HG03460 (cell line): ENCODE data around the gene HNRNPA1.
A peak's percentile ranks its signal among the peaks of the same experiment; 100 is the strongest.
"Not testable (repeated sequence)": the region's sequence is repeated elsewhere in the genome, so short reads cannot be mapped to it uniquely, and the experiment has no call there.

Experiments
- ATAC-seq: cut with Tn5 transposase; IDR thresholded peaks from one replicate; pipeline ENCODE4 v1.9.1; 2021; ENCODE audit not compliant: unreplicated experiment

HNRNPA1 gene

GRCh38 chr12:54296393-54297099 is 16.0 kb downstream of the HNRNPA1 start:
- no peak for ATAC-seq

- ATAC-seq = no peak
Measured at GRCh38 chr12:54298904-54299303, 18.4 kb downstream of the HNRNPA1 start.

DNA sequence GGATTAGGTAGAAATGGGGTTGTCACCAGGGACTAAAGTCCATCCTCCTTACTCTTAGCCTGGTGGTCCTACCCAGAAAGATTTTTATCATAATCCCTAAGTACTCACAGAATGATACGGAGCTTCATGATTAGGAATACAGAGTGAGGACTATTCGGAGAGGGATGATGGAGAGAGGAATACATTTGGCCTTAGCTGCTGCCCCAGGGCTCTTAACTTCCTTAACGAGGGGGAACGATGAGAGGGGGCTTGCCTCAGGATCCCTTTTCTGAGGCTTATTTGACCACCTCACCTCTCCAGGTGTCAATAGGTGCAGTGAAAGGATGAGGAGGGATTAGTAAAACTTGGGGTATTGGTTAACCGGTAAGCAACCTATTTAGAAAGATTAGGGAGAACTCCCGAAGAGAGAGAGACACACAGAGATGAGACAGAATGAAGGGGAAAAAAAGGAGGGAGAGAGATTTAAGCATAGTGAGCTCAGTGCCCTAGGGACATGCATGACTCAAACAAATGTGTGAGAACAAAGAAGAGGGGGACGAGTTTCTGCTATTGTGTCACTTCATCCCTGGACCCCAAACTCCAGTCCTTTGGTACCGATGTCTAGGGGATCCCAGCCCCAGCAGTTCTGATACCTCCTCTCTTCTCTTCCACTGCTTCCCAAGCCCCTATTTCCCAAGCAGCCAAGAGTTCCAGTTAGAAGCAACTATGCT is 19.1 kb downstream of the HNRNPA1 start:
- no peak for ATAC-seq

- no peak for ATAC-seq
Measured at GRCh38 chr12:54300225-54300731, 19.8 kb downstream of the HNRNPA1 start.

- ATAC-seq = no peak
Measured at GRCh38 chr12:54300732-54301427, 20.4 kb downstream of the HNRNPA1 start, which contains the start of gene NFE2. TSS of gene NFE2 (minus strand) at chr12:54301015. CDS start at chr12:54295248, 5,767 bp downstream.

DNA sequence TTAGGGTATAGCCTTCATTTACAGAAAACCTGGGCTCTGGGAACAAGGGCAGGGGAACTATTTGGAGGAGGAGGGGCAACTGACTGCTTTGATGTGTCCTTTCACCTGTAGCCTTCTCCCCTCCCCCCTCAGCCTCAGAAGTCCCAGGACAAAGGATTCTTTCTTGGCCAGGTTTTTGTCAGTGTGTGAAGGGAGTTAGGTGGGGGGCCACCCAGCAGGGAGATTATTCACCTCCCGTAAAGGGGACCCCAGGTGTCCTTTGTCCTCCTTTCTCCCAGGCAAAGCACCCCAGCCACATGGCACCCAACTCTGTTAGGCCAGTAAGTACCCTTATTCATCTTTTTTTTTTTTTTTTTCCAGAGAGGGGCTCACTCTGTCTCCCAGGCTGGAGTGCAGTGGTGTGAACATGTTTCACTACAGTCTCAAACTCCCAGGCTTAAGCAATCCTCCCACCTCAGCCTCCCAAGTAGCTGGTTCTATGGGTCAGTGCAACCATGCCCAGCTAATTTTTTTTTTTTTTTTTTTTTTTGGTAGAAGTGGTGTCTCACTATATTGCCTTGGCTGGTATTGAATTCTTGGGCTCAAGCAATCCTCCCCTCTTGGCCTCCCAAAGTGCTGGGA is 21.0 kb downstream of the HNRNPA1 start:
- no peak for ATAC-seq

DNA sequence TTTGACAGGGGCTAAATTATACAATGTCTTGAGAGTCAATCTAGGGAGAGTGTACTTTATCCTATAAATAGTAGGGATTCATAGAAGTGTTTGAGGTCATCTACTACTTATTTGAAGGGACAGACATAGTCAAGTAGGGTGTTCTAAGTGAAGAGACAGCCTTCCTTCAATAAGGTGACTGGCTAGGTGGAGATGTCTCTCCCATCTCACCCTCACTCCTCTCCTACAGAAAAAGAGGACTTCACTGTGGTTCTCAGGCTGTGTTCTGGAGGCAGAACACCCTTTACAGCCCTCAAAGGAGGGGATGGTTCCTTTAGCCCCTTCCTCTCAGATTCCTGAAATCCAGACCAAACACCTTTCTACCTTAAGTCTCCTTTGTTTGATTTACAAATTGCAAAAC is 23.1 kb downstream of the HNRNPA1 start:
- ATAC-seq = no peak

GRCh38 chr12:54304187-54304810 is 23.8 kb downstream of the HNRNPA1 start:
- ATAC-seq = peak; percentile 54

GRCh38 chr12:54306925-54307741 is 26.6 kb downstream of the HNRNPA1 start:
- no peak for ATAC-seq

GRCh38 chr12:54311051-54311450 is 30.5 kb downstream of the HNRNPA1 start:
- no peak for ATAC-seq

GRCh38 chr12:54312309-54312708 is 31.8 kb downstream of the HNRNPA1 start:
- not testable (repeated sequence) for ATAC-seq

GRCh38 chr12:54321363-54321762 is 40.8 kb downstream of the HNRNPA1 start:
- ATAC-seq = no peak

- ATAC-seq = peak; percentile 99
Measured at GRCh38 chr12:54324617-54325441, 44.3 kb downstream of the HNRNPA1 start, which contains the start of gene COPZ1. TSS of gene COPZ1 (plus strand) at chr12:54325131. CDS start at chr12:54325164, 33 bp downstream.

DNA sequence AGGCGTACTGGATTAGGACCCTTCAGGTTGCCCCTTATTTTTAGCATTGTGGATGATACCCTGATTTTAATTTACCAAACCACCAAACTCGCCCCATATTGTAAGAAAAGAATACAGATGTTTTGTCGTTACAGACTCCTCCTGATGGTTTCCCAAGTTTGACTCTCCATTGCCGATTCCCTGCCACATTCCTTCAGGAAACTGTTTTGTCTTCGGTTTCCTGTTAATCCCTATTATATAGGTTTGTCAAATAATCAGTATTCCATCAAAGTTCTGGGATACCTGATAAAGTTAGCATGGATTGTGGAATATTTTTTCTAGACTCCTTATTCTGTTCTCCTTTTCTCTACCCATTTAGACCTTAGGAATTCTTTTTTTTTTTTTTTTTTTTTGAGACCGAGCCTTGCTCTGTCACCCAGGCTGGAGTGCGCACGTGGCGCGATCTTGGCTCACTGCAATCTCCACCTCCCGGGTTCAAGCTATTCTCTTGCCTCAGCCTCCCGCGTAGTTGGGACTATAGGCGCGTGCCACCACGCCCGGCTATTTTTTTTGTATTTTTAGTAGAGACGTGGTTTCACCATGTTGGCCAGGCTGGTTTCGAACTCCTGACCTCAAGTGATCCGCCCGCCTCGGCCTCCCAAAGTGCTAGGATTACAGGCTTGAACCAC is 45.0 kb downstream of the HNRNPA1 start:
- ATAC-seq = not testable (repeated sequence)

DNA sequence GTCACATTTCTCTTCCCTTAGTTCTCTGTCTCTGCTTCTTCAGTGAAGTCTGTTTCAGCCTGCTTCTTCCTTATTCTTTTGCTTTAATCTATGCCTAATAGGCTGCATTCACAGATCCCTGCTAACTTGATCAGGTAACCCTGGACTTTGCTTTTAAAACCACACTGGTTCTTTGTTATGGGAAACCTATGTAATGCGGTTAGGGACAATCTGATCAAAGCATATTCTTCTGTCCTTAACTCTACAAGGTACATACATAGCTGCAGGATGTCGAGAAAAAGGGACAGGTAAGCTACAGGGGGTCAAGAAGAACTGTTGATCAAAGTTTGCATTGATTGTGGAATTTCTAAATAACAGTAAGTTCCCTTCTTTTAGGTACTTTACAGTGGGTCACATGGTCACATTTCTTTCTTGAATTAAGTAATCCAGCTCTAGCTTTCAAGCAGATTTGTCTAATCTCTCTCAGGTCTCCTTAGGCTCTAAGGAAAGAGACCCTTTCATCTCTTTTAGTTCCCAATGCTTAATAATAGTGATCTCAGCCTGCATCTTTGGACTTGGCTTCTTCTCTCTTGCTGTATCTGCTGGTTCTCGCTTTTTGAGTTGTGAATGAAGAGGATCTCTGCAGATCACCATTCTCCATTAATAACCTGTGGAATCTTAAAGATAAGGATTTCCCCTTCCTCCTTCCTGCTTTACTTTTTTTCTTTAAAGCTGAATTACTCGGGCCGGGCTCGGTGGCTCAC is 48.2 kb downstream of the HNRNPA1 start:
- no peak for ATAC-seq

DNA sequence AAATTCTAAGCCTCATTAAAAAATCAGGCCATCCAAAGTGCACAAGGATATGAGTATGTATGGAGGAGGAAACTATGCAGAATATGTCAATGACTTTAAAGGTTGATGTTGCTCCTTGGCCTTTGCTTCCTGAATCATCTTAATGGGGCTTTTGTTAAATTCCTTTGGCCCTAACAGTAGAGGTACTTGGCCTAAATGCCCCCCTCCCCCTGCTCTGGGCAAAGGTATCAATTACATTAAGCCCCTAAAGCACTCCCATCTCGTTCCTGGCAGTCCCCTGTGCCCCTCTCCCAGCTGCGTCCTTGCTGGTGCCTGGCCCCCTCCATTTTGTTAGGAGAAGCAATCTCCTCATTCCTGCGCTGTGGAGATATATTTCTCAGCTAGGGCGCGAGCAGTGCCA is 49.2 kb downstream of the HNRNPA1 start:
- no peak for ATAC-seq

- ATAC-seq = no peak
Measured at GRCh38 chr12:54330442-54330841, 49.9 kb downstream of the HNRNPA1 start.

- ATAC-seq = no peak
Measured at GRCh38 chr12:54331461-54331860, 50.9 kb downstream of the HNRNPA1 start.
